Measurements from ENCODE around the gene LDLRAD2. TPM values are rescaled to one million over a fixed set of nuclear protein-coding genes. Genes with fewer than 3 reads are reported as not detected.

The LDLRAD2 gene
- total RNA-seq, 1 experiment from 2014 or later: not detected

- Histone ChIP-seq H3K4me3 (replicated peaks in 1 of 2; ENCODE audit: low read depth in 1 of 2, low read length in 2 of 2) (no peak overlapping the region), H3K9me3 (ENCODE audit: control insufficient read depth in 1 of 2, insufficient read depth in 1 of 2, low read depth in 1 of 2, low read length in 2 of 2) (no peaks in the 10 kb centered on the region), H3K9ac (ENCODE audit: low read length) (no peak overlapping the region), H3K9me2 (ENCODE audit: insufficient read depth) (no peaks in the 10 kb centered on the region), H4K20me1 (ENCODE audit: insufficient read depth) (no peaks in the 10 kb centered on the region), H2AFZ (ENCODE audit: low read depth, low read length, poor library complexity, severe bottlenecking) (no peak overlapping the region), H3K4me1 (ENCODE audit: control insufficient read depth in 1 of 2, insufficient read depth in 2 of 2, low read length in 2 of 2) (no peaks in the 10 kb centered on the region), H3K36me3 (ENCODE audit: control insufficient read depth in 1 of 2, insufficient read depth in 2 of 2, low read length in 2 of 2) (no peaks in the 10 kb centered on the region; a peak in 1 of 4 replicates), H3K27me3 (ENCODE audit: insufficient read depth, low read length) (no peaks in the 10 kb centered on the region), H3K27ac (ENCODE audit: low read depth, low read length) (no peak overlapping the region), H3K79me2 (ENCODE audit: insufficient read depth, low read length) (no peaks in the 10 kb centered on the region), H3K4me2 (ENCODE audit: low read length) (no peak overlapping the region)
- TF ChIP-seq POLR2A (IDR thresholded peaks at IDR 0.05; ENCODE audit: borderline replicate concordance, extremely low read depth, insufficient read depth, insufficient read length): no peak
- no peak for TF ChIP-seq FOSL1 (IDR thresholded peaks at IDR 0.05; ENCODE audit: low read depth)
- TF ChIP-seq POLR2AphosphoS5 (IDR thresholded peaks at IDR 0.05; ENCODE audit: low read depth, low read length): no peak
- no peak for TF ChIP-seq ELF1 (IDR thresholded peaks at IDR 0.05; ENCODE audit: borderline replicate concordance, low read depth)
- no peak for TF ChIP-seq CEBPB (IDR thresholded peaks at IDR 0.05; ENCODE audit: low read depth)
- TF ChIP-seq SIN3A (IDR thresholded peaks at IDR 0.05; ENCODE audit: low read depth): no peak
- TF ChIP-seq EZH2phosphoT487 (IDR thresholded peaks at IDR 0.05; ENCODE audit: borderline replicate concordance): no peak
- no peak for TF ChIP-seq JUND (IDR thresholded peaks at IDR 0.05)
- no peak for TF ChIP-seq ATF3 (IDR thresholded peaks at IDR 0.05)
- TF ChIP-seq CTCF (IDR thresholded peaks at IDR 0.05 in 2 of 3, conservative IDR thresholded peaks at IDR 0.05 in 1 of 3; ENCODE audit: borderline replicate concordance in 1 of 3, insufficient read depth in 1 of 3, low read depth in 2 of 3, low read length in 2 of 3): no peak
- TF ChIP-seq YY1 (IDR thresholded peaks at IDR 0.05; ENCODE audit: extremely low read depth, insufficient replicate concordance, low read depth, low read length): no peak
- TF ChIP-seq MAX (IDR thresholded peaks at IDR 0.05): no peak
- TF ChIP-seq ZNF274 (IDR thresholded peaks at IDR 0.05; ENCODE audit: low read depth, low read length): no peak
- no peak for TF ChIP-seq REST (IDR thresholded peaks at IDR 0.05; ENCODE audit: low read depth)
- TF ChIP-seq SRF (IDR thresholded peaks at IDR 0.05; ENCODE audit: low read depth): no peak
- no peak for TF ChIP-seq EZH2 (IDR thresholded peaks at IDR 0.05)
- TF ChIP-seq RAD21 (IDR thresholded peaks at IDR 0.05; ENCODE audit: low read depth): no peak
- no peak for TF ChIP-seq EGR1 (IDR thresholded peaks at IDR 0.05; ENCODE audit: low read depth)
- no peak for TF ChIP-seq TCF7L2 (IDR thresholded peaks at IDR 0.05; ENCODE audit: borderline replicate concordance, extremely low read depth, insufficient read depth, insufficient read length)
- no peak for TF ChIP-seq ZBTB33 (IDR thresholded peaks at IDR 0.05; ENCODE audit: extremely low read depth, insufficient replicate concordance, low read length)
- no peak for DNase-seq (ENCODE audit: low read depth, low spot score)
- ChIA-PET RAD21 (ENCODE audit: low non-redundant PET in 1 of 2, low total read pairs in 2 of 2, uncharacterized antibody in 2 of 2, unreplicated experiment in 2 of 2) (no interaction called here), POLR2A (no interaction called here), CTCF (no interaction called here)
- no peak for ATAC-seq
- no TSS peak for BruUV-seq (replicated peaks)
- intact Hi-C loops (cut with micrococcal nuclease): no loop called here
Measured at GRCh38 chr1:21854090-21854750, 42.2 kb downstream of the LDLRAD2 start.

Data from HCT116 (cell line).